Astrocyte (in vitro differentiated cells and primary cell): Measurements from ENCODE around the gene MEIOB. TPM values are rescaled to one million over a fixed set of nuclear protein-coding genes. Genes with fewer than 3 reads are reported as not detected.

Source experiments
- DNase-seq: peaks from one replicate; pipeline ENCODE4 v3.0.0-alpha.2; 2010; ENCODE audit warnings: low read depth
- FAIRE-seq: peaks from 2 replicates; lab custom pipeline; 2011; peaks lifted over from hg19 to GRCh38; lab: Jason Lieb, UNC
- H2AFZ ChIP-seq: 2 replicates; pipeline ENCODE4 v1.6.0; 2012; ENCODE audit warnings: low read depth, low read length, inconsistent platforms
- H3K27ac ChIP-seq: 2 replicates; pipeline ENCODE4 v1.5.1; 2011; ENCODE audit warnings: low read depth, low read length, inconsistent platforms
- H3K27me3 ChIP-seq: 2 replicates; pipeline ENCODE4 v1.6.0; 2011; ENCODE audit warnings: low read length, inconsistent platforms; ENCODE audit not compliant: insufficient read depth
- H3K36me3 ChIP-seq: 2 replicates; pipeline ENCODE4 v1.5.1; 2011; ENCODE audit warnings: low read length, inconsistent platforms; ENCODE audit not compliant: insufficient read depth
- H3K4me1 ChIP-seq: 2 replicates; pipeline ENCODE4 v1.5.1; 2011; ENCODE audit warnings: low read length, inconsistent platforms; ENCODE audit not compliant: insufficient read depth
- H3K4me2 ChIP-seq: 2 replicates; pipeline ENCODE4 v1.6.0; 2012; ENCODE audit warnings: low read length, inconsistent platforms
- H3K4me3 ChIP-seq: 2 replicates; pipeline ENCODE4 v1.5.1; 2011; ENCODE audit warnings: low read depth, mild to moderate bottlenecking, low read length, inconsistent platforms; ENCODE audit not compliant: insufficient read depth
- H3K79me2 ChIP-seq: 2 replicates; pipeline ENCODE4 v1.6.0; 2012; ENCODE audit warnings: mild to moderate bottlenecking, low read length, inconsistent platforms; ENCODE audit not compliant: insufficient read depth
- H3K9ac ChIP-seq: 2 replicates; pipeline ENCODE4 v1.6.0; 2012; ENCODE audit warnings: mild to moderate bottlenecking, low read length, inconsistent platforms
- H3K9me3 ChIP-seq: 2 replicates; pipeline ENCODE4 v1.5.1; 2012; ENCODE audit warnings: low read depth, mild to moderate bottlenecking, low read length, inconsistent platforms; ENCODE audit not compliant: insufficient read depth
- H4K20me1 ChIP-seq: 2 replicates; pipeline ENCODE4 v1.6.0; 2012; ENCODE audit warnings: low read length, inconsistent platforms; ENCODE audit not compliant: insufficient read depth
- H3K27ac Mint-ChIP-seq: one replicate; pipeline ENCODE4 v1.8.0; 2021; ENCODE audit warnings: mild to moderate bottlenecking, mixed read lengths; ENCODE audit not compliant: unreplicated experiment
- H3K27me3 Mint-ChIP-seq: one replicate; pipeline ENCODE4 v1.8.0; 2021; ENCODE audit warnings: low read depth, mixed read lengths; ENCODE audit not compliant: unreplicated experiment
- H3K36me3 Mint-ChIP-seq: one replicate; pipeline ENCODE4 v1.8.0; 2021; ENCODE audit warnings: low read depth, mixed read lengths; ENCODE audit not compliant: unreplicated experiment
- H3K4me1 Mint-ChIP-seq: one replicate; pipeline ENCODE4 v1.8.0; 2021; ENCODE audit warnings: low read depth, mixed read lengths; ENCODE audit not compliant: unreplicated experiment
- H3K4me3 Mint-ChIP-seq: one replicate; pipeline ENCODE4 v1.8.0; 2021; ENCODE audit warnings: mild to moderate bottlenecking, moderate library complexity, mixed read lengths; ENCODE audit not compliant: unreplicated experiment
- H3K9me3 Mint-ChIP-seq: one replicate; pipeline ENCODE4 v1.8.0; 2021; ENCODE audit warnings: mild to moderate bottlenecking, mixed read lengths; ENCODE audit not compliant: unreplicated experiment
- EZH2 ChIP-seq: IDR thresholded peaks from 2 replicates; pipeline ENCODE4 v1.6.1; 2012; ENCODE audit warnings: mild to moderate bottlenecking, low read length, inconsistent platforms; ENCODE audit not compliant: insufficient read depth
- total RNA-seq: library from RNA; stranded (reverse); gene quantifications from 2 replicates; pipeline ENCODE4 v1.2.1, GENCODE V29; 2021
- TF ChIP-seq, protein P1 (sequence below): IDR thresholded peaks from 2 replicates; pipeline ENCODE4 v1.5.1; 2011; ENCODE audit warnings: low read depth, mild to moderate bottlenecking, inconsistent platforms, low read length, moderate library complexity; ENCODE audit not compliant: insufficient read depth

The MEIOB gene
- total RNA-seq, 1 donor from 2014 or later = 0.16 TPM

DNA sequence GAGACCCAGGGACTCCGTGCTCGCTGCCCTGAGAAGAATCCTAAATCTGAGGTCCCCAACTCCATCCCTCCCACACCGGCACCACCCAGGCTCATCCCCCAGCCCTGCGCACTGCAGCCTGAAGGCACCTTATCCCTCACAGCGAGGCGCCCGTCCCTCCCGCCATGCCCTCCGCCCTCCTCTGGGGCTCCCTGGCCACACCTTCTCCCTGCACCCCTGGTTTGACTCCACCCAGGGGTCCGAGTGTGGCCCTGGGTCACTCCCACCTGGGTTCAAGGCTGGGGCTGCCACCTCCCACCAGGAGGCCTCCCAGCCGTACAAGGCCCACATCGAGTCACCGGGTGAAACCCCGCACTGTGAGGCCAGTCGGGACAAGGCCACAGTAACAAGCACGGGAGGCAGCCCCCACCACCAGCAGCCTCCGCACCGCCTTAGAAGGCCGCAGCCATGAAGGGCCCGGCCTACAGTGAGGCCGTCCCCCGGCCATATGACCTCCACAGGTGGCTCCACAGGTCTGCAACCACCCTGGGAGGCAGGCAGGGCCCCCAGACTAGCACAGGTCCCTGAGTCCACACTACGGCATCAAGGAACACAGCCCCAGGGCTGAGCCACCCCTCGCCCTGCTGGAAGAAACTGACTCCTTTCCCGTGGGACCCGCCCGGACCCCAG is 53.6 kb downstream of the MEIOB start:
- no peak overlapping the region for H3K27ac ChIP-seq
- DNase-seq = no peak

DNA sequence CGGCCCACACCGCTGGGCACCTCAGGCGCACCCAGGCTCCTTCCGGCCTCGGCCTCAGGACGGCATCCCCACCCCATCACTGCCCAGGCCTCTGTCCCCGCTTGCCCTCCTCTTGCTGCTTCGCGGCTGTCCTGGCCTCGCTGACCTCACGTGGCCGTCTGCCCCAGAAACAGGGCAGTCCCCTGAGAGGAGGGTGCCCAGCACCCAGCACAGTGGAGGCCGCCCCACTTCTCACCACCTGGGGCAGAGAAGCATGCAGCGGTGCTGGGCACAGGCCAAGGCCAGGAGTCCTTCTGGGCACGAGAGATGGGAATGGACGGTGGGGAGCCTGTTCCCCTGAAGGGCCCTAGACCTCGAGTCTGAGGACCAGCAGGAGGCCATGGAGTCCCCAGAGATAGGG is 54.2 kb downstream of the MEIOB start:
- no peak overlapping the region for H3K9ac ChIP-seq
- no peak overlapping the region for H3K27ac ChIP-seq
- H3K27me3 ChIP-seq = no peaks in the 10 kb centered on the region
- no peaks in the 10 kb centered on the region for H3K9me3 ChIP-seq
- no peaks in the 10 kb centered on the region for H3K4me1 ChIP-seq
- Mint-ChIP-seq H3K36me3 (peaks cover 13% of the 10 kb centered on the region), H3K27me3 (no peaks in the 10 kb centered on the region), H3K27ac (no peak overlapping the region), H3K4me3 (no peak overlapping the region), H3K4me1 (no peaks in the 10 kb centered on the region), H3K9me3 (no peaks in the 10 kb centered on the region)
- no peak overlapping the region for H3K4me3 ChIP-seq
- H2AFZ ChIP-seq = no peak overlapping the region
- no peaks in the 10 kb centered on the region for H3K36me3 ChIP-seq
- H3K4me2 ChIP-seq = no peak overlapping the region
- TF ChIP-seq EZH2 = no peak
- TF ChIP-seq, protein P1, sequence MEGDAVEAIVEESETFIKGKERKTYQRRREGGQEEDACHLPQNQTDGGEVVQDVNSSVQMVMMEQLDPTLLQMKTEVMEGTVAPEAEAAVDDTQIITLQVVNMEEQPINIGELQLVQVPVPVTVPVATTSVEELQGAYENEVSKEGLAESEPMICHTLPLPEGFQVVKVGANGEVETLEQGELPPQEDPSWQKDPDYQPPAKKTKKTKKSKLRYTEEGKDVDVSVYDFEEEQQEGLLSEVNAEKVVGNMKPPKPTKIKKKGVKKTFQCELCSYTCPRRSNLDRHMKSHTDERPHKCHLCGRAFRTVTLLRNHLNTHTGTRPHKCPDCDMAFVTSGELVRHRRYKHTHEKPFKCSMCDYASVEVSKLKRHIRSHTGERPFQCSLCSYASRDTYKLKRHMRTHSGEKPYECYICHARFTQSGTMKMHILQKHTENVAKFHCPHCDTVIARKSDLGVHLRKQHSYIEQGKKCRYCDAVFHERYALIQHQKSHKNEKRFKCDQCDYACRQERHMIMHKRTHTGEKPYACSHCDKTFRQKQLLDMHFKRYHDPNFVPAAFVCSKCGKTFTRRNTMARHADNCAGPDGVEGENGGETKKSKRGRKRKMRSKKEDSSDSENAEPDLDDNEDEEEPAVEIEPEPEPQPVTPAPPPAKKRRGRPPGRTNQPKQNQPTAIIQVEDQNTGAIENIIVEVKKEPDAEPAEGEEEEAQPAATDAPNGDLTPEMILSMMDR = no peak
- no peaks in the 10 kb centered on the region for H3K79me2 ChIP-seq
- DNase-seq (no peak), FAIRE-seq (no peak)
- peaks cover 3% of the 10 kb centered on the region for H4K20me1 ChIP-seq

More for the DNA sequence above, 53.6 kb downstream of the MEIOB start:
- H3K4me3 ChIP-seq = no peak overlapping the region
- Mint-ChIP-seq H3K27ac (no peak overlapping the region), H3K36me3 (peaks cover 12% of the 10 kb centered on the region), H3K4me3 (no peak overlapping the region), H3K9me3 (no peaks in the 10 kb centered on the region), H3K4me1 (no peaks in the 10 kb centered on the region), H3K27me3 (no peaks in the 10 kb centered on the region)
- H2AFZ ChIP-seq = no peak overlapping the region
- H3K79me2 ChIP-seq = no peaks in the 10 kb centered on the region
- FAIRE-seq = no peak
- H4K20me1 ChIP-seq = no peaks in the 10 kb centered on the region
- no peak overlapping the region for H3K4me2 ChIP-seq
- H3K36me3 ChIP-seq = no peaks in the 10 kb centered on the region
- TF ChIP-seq, protein P1 = no peak
- TF ChIP-seq EZH2 = no peak
- H3K4me1 ChIP-seq = no peaks in the 10 kb centered on the region
- no peaks in the 10 kb centered on the region for H3K27me3 ChIP-seq
- no peaks in the 10 kb centered on the region for H3K9me3 ChIP-seq
- no peak overlapping the region for H3K9ac ChIP-seq

DNA sequence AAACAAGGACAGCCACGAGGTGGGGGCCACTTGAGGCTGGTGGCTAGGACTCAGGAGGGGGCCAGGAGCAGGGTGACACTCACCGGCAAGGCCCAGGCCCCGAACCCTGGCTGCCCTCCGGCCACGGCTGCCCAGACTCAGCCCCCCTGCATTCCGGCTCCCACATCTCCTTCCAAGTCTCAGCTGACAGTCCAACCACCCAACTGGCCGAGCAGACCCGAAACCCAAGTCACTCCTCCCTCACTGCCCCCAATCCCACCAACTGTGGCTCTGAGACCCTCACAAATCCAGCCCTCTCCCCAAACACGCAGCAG is 54.7 kb downstream of the MEIOB start:
- FAIRE-seq (no peak), DNase-seq (no peak)
- Histone ChIP-seq H3K79me2 (no peaks in the 10 kb centered on the region), H3K4me3 (no peak overlapping the region), H3K9ac (no peak overlapping the region), H4K20me1 (peaks cover 3% of the 10 kb centered on the region), H3K36me3 (no peaks in the 10 kb centered on the region), H2AFZ (no peak overlapping the region), H3K9me3 (no peaks in the 10 kb centered on the region), H3K4me1 (peaks cover 3% of the 10 kb centered on the region), H3K27ac (no peak overlapping the region), H3K4me2 (no peak overlapping the region), H3K27me3 (no peaks in the 10 kb centered on the region)
- H3K27ac Mint-ChIP-seq = no peak overlapping the region
- TF ChIP-seq, protein P1 = no peak
- no peak for TF ChIP-seq EZH2
- no peaks in the 10 kb centered on the region for H3K9me3 Mint-ChIP-seq
- no peaks in the 10 kb centered on the region for H3K27me3 Mint-ChIP-seq
- H3K4me3 Mint-ChIP-seq = no peak overlapping the region
- peaks cover 13% of the 10 kb centered on the region for H3K36me3 Mint-ChIP-seq
- H3K4me1 Mint-ChIP-seq = no peaks in the 10 kb centered on the region
